Pulmonary artery endothelial cell (primary cell): Measurements from ENCODE around the gene HNRNPF. TPM values are rescaled to one million over a fixed set of nuclear protein-coding genes. Genes with fewer than 3 reads are reported as not detected.
A peak's percentile ranks its signal among the peaks of the same experiment; 100 is the strongest.
"Not testable (repeated sequence)": the region's sequence is repeated elsewhere in the genome, so short reads cannot be mapped to it uniquely, and the experiment has no call there.

Source experiments
- DNase-seq: peaks from one replicate; pipeline ENCODE4 v3.0.0-alpha.2; 2011; ENCODE audit warnings: low read depth, low spot score
- total RNA-seq: library from RNA; depleted of rRNA; stranded (reverse); fragments of >200 nt; gene quantifications from 2 replicates; pipeline ENCODE4 v1.2.3, GENCODE V29; 2014

Gene HNRNPF
- 298 and 383 TPM in 2 replicates for total RNA-seq

DNA sequence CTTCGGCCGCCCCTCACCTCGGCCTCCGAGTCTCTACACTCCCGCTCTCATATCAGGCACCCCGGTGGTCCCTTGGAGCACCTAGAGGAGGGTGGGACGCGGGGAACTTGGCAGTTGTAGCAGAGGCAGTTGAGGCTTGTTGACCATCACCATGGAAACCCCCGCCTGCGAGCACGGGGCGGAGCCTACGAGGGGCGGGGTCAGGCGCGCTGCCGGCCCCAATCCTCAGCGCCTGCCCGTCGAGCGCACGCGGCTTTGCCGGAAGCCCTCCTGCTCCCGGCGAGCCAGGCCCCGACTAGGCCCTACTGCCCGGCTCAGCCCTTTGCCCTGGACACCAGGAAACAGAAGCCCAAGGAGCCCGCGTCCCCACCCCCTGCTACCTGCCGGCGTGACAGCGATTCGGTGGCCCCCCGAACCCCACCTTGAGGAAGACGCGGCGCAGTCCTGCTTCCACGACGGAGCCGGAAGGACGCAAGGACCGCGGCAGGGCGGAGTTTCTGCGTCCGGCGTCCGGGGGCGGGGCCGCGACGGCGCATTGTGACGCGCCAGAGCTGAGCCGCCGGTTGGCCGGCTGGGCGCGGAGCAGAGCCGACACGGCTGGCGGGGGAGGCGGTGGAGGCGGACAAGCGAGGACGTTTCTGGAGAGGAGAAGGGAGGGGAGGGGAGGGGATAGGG, at the start of gene HNRNPF:
Gene HNRNPF, minus strand, starts transcription at position 477 of the 675 bp plus-strand sequence. CDS start 21,302 bp downstream, outside the sequence.
- peak; percentile 85 for DNase-seq

- no peak for DNase-seq
Measured at GRCh38 chr10:43458227-43458626, 49.2 kb upstream of the HNRNPF start.

- DNase-seq = not testable (repeated sequence)
Measured at GRCh38 chr10:43456561-43456960, 47.6 kb upstream of the HNRNPF start.

- not testable (repeated sequence) for DNase-seq
Measured at GRCh38 chr10:43454025-43454424, 45.0 kb upstream of the HNRNPF start.

GRCh38 chr10:43453266-43453831, 44.4 kb upstream of the HNRNPF start:
- DNase-seq = no peak

DNA sequence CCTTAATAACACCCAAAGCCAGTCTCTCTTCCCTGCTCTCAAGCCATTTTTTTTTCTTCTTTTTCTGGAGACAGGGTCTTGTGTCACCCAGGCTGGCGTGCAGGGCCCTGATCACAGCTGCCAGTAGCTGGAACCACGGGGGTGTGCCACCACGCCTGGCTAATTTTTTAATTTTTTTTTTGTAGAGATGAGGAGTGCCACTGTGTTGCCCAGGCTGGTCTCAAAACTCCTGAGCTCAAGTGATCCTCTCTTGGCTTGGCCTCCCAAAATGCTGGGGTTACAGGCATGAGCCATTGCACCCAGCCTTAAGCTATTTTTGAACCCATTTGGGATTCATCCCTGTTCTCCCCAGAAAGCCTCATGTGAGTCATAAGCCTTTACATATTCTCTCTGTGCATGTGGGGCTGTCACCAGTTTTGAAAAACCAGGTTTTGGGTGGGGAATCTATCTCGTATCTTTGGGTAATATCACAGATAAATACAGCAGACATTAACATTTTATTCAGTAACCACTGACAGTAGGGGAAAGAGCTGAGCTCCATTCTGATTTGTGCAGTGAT, 43.4 kb upstream of the HNRNPF start:
- no peak for DNase-seq

DNA sequence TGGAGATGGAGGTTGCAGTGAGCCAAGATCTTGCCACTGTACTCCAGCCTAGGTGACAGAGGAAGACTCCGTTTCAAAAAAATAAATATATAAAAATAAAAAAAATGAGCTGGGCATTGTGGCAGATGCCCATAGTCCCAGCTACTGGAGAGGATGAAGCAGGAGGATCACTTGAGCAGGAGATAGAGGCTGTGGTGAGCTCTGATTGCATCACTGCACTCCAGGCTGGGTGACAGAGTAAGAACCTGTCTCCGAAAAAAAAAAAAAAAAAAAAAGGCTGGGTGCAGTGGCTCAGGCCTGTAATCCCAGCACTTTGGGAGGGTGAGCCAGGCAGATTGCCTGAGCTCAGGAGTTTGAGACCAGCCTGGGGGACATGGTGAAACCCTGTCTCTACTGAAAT, 39.8 kb upstream of the HNRNPF start:
- no peak for DNase-seq

DNA sequence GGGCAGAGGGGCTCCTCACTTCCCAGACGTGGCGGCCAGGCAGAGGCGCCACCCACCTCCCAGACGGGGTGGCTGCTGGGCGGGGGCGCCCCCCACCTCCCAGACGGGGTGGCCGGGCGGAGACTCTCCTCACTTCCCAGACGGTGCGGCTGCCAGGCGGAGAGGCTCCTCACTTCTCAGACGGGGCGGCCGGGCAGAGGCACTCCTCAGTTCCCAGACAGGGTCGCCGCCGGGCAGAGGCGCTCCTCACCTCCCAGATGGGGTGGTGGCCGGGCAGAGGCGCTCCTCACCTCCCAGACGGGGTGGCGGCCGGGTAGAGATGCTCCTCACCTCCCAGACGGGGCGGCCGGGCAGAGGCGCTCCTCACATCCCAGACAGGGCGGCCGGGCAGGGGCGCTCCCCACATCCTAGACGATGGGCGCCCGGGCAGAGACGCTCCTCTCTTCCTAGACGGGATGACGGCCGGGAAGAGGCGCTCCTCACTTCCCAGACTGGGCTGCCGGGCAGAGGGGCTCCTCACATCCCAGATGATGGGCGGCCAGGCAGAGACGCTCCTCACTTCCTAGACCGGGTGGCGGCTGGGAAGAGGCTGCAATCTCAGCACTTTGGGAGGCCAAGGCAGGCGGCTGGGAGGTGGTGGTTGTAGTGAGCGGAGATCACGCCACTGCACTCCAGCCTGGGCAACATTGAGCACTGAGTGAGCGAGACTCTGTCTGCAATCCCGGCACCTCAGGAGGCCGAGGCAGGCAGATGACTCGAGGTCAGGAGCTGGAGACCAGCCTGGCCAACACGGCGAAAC, 37.4 kb upstream of the HNRNPF start:
- DNase-seq = not testable (repeated sequence)

DNA sequence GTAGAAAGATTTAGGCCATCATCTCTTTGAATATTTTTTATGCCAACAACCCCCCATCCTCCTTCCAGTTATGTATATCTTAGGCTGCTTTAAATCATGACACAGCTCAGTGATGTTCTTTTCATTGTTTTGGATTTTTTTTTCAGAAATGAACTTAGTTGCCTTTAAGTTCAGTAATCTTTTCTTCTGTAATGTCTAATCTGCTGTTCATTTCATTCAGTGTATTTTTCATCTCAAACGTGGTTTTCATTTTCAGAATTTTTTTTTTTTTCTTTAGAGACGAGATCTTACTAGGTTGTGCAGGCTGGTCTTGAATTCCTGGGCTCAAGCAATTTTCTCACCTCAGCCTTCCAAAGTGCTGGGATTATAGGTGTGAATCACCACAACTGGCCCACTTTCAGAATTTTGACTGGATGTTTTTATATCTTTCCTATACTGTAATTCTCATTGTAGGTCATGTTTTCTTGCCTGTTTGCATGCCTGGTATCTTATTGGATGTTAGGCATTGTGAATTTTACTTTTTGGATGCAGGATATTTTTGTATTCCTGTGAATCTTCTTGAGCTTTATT, 36.0 kb upstream of the HNRNPF start:
- DNase-seq = no peak

DNA sequence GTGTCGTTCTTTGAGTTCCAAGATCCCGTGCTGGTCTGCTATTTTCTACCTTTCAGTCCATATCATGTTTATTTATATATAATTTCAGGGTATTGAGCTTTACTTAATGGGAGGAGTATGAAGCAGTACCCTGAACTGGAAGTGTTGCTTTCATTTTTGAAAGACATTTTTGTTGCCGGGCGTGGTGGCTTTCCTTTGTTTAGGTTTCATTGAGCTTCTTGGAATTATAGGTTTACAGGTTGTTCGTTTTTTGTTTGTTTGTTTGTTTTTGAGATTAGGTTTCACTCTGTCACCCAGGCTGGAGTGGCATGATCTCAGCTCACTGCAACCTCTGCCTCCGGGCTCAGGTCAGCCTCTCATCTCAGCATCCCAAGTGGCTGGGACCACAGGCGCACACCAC, 35.3 kb upstream of the HNRNPF start:
- no peak for DNase-seq

GRCh38 chr10:43440463-43441134, 31.6 kb upstream of the HNRNPF start:
- no peak for DNase-seq

- no peak for DNase-seq
Measured at GRCh38 chr10:43437141-43437870, 28.3 kb upstream of the HNRNPF start.

GRCh38 chr10:43436291-43437140, 27.5 kb upstream of the HNRNPF start, which contains the start of gene ZNF487:
ZNF487 (plus strand) TSS chr10:43437111; CDS start chr10:43475814, 38,703 bp downstream.
- no peak for DNase-seq

GRCh38 chr10:43430926-43431663, 22.1 kb upstream of the HNRNPF start:
- DNase-seq = no peak

GRCh38 chr10:43427166-43427825, 18.3 kb upstream of the HNRNPF start:
- no peak for DNase-seq

GRCh38 chr10:43426476-43426875, 17.5 kb upstream of the HNRNPF start:
- DNase-seq = not testable (repeated sequence)

DNA sequence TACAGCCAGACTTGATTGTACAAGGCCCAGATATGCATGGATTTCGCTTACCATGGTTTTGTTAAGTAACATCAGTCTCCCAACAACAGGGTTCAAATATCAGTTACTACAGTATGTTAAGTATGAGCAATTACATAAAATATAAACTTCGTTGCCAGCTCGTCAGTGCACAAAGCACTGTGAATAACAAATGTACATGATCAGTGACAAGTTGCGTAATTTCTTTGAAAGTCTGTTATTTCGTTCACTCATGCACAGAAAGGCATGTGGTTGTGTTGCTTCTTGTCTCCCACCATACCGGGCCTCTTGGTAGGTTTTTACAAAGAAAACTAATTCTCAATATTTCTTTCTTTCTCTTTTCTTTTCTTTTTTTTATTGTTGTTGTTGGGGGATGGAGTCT, 15.4 kb upstream of the HNRNPF start:
- DNase-seq = no peak

DNA sequence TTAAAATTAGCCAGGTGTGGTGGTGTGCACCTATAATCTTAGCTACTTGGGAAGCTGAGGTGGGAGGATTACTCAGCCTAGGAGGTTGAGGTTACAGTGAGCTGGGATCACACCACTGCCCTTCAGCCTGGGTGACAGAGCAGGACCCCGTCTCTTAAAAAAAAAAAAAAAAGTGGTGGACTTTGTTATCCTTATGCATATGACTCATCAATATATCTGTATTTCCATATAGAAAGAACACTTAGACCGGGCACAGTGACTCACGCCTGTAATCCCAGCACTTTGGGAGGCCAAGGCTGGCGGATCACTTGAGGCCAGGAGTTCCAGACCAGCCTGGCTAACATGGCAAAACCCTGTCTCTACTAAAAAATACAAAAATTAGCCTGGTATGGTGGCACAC, 13.0 kb upstream of the HNRNPF start:
- not testable (repeated sequence) for DNase-seq
